Measurements from ENCODE around the gene PCBP3.
"Not testable (repeated sequence)": the region's sequence is repeated elsewhere in the genome, so short reads cannot be mapped to it uniquely, and the experiment has no call there.

Gene PCBP3

DNA sequence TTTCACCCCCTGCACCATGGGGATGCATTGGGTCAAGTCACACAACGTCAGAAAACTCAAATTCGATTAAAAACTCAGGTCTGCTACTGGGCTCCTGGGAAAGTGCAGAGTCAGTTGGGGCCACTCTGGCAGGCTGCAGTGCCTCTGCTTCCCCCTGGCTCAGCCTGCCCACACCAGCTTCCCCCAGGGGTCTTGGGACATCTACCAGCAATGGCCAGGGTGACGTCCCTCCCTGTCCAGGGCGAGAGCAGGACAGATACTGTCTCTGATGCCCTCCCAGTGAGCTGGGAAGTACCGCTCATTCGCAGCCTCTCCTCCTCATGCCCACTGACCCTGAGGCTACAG, 231.9 kb downstream of the PCBP3 start:
- no peak for DNase-seq (ENCODE audit: low spot score)

DNA sequence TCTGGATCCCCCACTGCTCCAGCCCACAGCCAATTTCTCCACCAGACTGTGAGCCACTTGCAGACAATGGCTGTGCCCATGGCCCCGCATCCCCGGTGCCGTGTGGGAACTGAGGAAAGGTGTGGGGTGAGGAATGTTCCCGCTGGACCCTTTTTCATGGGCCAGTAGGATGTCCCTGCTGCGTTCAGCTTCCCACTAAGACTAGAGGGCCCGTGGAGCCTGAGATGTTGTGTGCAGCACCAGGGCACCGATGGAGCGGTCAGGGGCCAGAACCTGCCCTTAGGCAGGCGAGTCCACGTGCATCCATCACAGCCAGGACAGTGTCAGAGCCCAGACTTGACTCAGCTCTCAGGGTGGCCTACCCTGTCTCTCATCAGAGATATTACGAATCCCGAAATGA, 232.4 kb downstream of the PCBP3 start:
- DNase-seq (ENCODE audit: low spot score) = no peak

DNA sequence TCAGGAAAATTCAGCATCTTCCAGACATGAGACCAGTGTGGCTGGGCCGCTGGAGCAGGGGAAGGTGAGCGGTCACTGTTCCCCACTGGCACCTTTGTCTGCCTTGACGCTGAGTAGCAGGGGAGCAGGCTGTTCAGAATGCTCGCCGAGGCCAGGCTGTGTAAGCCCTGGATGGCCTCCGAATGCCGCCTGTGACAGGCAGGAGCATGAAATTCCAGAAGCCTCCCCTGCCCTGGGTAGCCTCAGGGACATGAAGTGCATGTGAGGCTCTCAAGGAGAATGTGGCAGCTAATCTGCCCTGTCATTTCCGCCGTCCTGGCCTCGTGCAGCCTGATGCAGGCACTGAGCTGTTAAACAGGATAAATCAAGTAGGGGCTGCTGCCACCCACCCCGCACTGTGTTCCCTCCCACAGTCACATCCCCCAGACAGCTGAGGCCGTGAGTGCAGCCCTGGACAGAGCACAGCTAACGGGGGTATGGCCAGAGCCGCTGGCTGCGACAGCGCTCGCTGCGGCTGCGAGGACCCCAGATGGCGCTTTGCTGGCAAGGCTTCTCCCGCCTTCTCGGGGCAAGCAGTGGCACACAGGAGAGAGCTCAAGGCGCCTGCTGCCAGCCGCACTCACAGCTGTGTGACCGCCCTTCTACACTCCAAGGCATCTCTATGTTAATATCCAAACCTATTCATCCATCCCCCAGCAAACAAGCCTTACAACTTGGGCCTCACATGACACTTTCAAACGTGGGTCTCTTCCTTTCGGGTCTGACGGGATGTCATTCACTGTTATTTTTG, 233.1 kb downstream of the PCBP3 start:
- DNase-seq (ENCODE audit: low spot score) = no peak

DNA sequence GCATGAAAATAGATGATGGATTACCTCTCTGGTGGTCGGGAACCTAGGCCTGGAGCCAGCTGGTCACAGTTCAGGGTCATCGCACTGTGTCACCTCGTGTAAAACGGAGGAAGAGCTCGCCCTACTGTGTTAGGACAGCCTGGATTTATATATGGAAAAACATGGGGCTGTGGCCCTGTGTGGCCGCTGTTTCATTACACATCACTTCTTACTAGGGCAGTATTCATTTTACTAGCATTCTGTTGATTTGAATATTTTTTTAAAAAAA, 233.6 kb downstream of the PCBP3 start:
- no peak for DNase-seq (ENCODE audit: low spot score)

DNA sequence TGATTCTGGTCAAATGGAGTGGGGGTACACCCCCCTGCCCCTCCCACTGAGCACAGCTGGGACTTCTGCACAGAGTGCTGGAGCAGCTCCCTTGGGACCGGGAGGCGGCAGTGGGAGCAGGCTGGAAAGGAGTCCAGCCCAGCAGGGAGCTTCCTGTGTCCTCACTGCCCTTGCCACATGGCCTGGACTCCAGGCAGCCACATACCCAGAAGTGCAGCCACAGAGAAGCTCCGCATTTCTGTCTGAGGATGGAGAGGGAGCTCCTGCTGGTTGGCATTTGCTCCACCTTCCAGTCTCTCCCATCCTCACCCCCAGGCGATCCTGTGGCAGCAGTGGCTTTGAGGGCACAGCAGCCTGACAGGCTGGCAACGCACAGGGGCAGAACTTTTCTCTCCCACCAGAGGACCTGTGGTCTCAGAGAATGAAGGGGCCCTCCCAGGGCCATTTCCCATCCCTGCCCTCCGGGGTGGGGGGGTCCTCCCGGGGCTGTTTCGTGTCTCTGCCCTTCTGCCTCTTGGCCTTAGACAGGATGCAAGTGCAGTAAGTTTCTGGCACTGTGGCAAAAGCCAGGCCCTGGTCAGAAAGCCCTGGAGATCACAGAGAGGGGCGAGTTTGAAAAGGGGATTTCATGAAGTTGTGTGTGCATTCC, 234.4 kb downstream of the PCBP3 start:
- DNase-seq (ENCODE audit: low spot score) = no peak

DNA sequence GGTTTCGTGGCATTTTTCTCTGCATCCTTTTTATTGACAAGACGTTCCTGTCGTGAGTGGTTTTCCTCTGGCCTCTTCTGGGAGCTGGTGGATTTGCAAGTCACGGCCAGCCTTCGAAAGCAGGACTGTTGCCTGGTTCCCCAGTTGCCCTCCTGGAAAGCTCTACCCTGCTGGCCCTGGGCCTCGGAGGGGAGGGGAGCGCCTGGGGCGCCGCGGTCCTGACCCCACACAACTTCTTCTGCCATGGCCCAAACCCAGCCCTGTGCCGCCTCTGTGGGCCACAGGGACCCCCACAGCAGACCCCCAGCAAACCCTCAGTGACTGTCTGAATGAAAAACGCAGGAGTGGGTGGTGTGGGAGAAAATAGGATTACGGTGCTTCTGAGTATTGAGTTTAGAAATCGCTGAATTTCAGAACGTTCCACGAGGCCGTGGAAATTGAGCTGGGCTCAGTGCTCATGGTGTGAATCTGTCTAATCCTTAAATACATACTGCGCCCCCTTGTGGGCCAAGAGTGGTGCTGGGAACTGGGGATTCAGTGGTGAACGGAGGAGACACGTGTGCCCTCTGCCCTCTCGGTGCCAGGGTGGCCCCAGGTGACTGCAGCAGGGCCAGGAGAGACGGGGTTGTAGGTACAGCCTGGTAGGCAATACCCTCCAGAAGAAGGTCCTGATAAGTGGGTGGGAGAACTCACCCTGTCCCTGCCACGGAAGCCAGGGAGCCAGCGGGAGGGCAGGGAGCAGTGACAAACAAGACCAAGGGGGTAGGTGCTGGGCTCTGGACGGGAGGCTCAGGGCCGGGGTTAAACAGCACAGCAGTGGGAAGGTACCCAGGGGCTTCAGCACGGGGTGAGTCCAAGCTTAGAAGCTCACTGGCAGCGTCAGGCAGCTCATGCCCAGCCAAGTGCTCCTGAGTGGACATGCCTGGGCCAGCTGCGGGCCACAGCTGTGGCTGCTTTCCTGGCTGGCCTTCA, 236.9 kb downstream of the PCBP3 start:
- DNase-seq (ENCODE audit: low spot score) = peak; percentile 34

DNA sequence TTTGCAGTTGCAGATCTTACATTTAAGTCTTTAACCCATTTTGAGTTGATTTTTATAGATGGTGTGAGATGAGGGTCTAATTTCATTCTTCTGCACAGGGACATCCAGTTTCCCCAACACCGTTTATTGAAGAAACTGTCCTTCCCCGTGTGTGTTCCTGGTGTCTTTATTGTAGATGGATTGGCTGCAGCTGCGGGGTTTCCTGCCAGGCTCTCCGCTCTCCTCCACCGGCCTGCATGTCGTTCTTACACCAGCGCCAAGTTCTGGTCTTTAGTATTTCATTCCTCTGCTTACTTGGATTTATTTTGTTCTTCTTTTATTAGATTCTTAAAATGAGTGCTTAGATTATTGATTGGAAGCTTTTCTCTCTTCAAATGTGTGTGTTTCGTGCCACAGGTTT, 239.1 kb downstream of the PCBP3 start:
- no peak for DNase-seq (ENCODE audit: low spot score)

DNA sequence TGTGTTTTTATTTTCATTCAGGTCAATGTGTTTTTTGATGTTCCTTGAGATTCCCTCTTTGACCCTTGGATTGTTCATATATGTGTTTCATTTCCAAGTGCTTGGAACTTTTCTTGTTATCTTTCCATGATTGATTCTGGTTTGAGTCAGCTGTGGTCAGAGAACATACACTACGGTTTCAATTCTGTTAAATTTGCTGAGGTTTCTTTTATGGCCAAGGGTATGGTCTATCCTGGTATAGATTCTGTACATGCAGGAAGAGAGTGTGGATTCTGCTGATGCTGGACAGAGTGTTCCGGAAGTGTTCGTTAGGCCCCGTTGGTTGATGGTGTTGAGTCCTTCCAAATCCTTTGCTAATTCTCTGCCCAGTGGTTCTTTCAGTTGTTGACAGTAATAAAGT, 239.6 kb downstream of the PCBP3 start:
- DNase-seq (ENCODE audit: low spot score) = no peak

DNA sequence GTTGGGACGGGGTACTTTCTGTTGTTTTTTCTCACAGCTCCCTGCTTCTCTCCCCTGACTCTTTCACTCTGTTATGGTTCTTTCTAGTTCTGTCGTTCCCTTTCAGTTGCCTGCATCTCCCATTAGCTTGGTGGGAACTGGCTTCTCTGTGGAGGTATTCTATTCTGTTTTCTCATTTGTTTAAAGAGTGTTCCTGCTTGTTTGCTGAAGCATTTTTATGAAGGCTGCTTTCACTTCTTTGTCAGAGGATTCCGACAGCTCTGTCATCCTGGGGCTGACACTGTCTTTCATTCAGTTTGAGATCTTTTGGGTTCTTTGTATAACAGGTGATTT, 242.0 kb downstream of the PCBP3 start:
- DNase-seq (ENCODE audit: low spot score) = no peak

DNA sequence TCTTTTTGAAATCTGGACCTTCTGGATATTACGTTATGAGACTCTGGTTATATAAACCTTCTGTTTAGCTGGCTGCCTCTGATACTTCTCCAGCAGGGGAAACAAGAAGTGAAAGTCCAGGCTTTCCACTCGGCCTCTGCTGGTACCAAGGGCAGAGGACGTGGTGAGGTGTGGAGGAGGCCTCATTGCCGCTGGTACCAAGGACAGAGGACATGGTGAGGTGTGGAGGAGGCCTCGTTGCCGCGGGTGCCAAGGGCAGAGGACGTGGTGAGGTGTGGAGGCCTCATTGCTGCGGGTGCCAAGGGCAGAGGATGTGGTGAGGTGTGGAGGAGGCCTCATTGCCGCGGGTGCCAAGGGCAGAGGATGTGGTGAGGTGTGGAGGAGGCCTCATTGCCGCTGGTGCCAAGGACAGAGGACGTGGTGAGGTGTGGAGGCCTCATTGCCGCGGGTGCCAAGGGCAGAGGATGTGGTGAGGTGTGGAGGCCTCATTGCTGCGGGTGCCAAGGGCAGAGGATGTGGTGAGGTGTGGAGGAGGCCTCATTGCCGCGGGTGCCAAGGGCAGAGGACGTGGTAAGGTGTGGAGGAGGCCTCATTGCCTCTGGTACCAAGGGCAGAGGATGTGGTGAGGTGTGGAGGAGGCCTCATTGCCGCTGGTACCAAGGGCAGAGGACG, 242.5 kb downstream of the PCBP3 start:
- not testable (repeated sequence) for DNase-seq (ENCODE audit: low spot score)

DNA sequence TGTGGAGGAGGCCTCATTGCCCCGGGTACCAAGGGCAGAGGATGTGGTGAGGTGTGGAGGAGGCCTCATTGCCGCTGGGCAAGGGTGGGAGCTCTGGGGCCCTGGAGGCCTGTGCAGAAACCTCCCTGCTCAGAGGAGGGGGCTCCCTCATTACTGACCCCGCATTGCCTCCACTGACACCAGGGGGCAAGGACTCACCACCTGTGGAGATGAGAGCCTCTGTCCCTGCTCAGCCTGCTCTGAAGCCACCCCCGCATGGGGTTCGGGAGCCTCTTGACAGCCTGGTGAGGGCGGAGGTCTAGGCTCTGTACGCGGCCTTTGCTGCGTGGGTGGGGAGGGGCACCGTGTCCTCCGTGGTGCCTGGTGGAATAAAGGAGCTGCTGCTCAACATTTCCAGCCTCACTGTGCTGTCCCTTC, 243.1 kb downstream of the PCBP3 start:
- DNase-seq (ENCODE audit: low spot score) = no peak

DNA sequence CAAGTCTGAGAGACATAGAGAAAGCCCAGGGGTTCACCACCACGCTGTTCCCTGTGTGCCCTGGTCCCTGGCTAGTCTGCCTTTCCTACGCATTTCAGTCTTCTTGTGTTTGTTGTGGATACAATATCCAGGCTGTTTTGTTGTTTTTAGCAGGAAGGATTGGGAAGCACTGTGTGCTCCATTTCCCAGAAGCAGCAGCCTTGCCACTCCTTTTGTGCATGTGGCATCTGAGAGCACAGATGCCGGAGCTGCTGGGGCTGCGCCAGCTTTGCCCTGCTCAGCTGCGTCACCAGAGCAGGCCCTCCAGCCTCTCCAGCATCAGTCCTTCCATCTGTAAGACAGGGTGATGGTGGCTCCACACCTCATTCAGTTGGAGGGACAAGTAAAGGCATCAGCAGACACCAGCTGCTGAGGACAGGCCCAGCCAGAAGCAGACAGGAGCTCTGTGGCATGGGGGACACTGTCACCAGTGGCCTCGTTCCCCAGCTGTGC, 243.6 kb downstream of the PCBP3 start:
- no peak for DNase-seq (ENCODE audit: low spot score)

DNA sequence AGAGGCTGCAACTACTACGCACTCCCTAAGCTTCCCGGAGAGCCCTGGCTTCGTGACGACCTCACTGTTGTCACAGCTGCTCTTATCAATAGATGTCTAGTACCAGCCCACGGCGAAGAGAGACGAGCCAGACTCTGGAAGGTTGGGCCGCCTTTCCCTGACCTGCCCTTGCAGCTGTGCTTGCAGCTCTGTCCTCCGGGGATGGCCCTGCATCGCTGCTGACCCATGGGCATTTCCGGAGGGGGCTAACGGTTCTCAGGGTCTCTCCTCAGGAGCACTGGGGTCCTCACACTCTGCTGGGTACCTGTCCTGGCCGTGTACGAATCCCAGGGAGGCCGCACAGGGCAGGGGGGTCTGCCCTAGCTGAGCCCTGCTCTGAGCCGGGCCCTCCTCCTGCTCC, 244.3 kb downstream of the PCBP3 start:
- DNase-seq (ENCODE audit: low spot score) = no peak

DNA sequence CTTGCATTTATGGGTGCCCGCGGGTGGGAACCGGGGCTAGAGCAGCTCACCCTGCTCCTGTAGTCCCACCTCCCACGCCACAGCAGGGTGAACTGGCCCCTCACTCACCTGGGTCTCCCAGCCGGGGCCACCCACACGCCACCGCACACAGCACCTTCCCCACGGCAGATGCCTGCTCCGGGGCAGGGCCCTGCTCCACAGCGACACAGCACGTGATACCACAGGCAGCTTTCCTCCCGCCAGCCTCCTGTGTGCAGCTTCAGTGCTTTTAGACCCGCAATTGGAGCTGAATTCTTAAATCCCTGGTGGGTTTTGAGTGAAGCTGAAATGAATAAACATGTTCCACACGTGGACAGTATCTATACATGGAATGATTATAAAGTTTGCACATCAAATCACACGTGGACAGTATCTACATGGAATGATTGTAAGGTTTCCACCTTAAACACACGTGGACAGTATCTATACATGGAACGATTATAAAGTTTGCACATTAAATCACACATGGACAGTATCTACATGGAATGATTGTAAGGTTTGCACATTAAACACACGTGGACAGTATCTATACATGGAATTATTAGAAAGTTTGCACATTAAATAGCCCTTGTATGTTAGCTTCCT, 245.0 kb downstream of the PCBP3 start:
- no peak for DNase-seq (ENCODE audit: low spot score)

DNA sequence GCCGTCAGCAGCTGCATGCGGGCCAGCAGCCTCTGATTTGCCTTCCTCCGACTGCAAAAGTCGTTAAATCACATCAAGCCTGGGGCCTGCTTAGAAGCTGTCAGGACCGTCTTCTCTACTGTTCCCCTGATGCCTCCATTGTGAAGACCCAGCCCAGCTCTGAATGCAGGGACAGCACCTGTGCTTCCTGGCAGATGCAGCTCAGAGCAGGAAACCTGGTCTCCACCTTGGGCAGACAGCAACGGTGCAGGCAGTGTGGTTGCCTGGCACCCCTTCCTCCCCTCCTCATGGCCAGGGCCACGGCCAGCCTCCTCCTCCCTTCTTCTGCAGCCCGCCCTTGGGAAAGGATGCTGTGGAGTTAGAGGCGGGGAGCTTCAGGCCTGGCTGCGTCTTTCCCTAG, 245.7 kb downstream of the PCBP3 start:
- no peak for DNase-seq (ENCODE audit: low spot score)

DNA sequence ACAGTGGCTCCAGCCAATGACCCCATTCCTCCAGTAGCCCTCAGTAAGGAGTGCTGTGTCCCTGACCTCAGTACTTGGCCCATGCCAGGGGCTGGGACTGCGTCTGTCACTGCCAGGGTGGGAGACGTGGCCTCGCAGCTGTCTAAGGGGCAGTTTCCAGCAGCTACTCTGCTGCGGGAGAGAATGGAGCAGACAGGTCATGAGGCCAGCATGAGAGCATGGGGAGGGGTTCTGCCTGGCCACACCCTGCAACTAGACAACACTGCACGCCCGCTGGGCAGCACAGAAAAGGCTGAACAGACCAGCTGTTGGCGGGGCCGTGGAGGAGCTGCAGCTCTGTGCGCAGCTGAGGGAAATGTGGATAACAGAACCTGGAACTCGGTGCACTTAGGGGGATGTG, 246.4 kb downstream of the PCBP3 start:
- no peak for DNase-seq (ENCODE audit: low spot score)

DNA sequence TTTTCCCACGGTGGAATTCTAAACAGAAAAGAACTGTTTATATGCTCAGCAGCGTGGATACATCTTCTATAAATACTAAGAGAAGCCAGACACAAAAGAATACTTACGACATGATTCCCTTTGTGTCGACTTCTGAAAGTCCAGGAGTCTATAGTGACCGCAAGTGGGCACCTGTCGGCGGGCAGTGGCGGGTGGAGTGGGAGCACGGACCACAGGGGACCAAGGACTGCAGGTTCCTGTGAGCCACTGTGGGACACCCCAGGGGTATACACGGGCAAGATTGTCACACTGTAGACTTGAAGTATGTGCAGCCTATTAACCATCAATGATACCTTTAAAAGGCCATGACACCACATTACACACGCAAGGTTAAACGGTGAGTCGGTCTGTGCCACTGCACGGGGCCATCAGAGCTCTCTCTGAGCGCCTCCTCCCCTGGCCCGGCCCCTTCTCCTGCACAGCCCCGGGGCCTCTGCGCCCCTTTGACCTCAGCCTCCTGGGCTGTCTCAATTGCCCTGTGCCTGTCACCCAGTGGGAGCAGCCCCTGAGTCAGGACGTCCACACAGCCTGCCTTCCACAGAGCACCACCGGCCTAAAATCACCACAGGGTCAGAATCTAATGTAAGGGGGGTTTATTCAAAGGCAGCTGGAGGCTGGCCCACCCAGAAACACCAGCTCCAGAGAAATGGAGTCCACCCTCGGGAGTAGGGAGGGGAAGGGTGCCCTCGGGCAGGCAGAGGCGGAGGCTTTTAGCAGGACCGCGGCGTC, 248.0 kb downstream of the PCBP3 start:
- DNase-seq (ENCODE audit: low spot score) = no peak

DNA sequence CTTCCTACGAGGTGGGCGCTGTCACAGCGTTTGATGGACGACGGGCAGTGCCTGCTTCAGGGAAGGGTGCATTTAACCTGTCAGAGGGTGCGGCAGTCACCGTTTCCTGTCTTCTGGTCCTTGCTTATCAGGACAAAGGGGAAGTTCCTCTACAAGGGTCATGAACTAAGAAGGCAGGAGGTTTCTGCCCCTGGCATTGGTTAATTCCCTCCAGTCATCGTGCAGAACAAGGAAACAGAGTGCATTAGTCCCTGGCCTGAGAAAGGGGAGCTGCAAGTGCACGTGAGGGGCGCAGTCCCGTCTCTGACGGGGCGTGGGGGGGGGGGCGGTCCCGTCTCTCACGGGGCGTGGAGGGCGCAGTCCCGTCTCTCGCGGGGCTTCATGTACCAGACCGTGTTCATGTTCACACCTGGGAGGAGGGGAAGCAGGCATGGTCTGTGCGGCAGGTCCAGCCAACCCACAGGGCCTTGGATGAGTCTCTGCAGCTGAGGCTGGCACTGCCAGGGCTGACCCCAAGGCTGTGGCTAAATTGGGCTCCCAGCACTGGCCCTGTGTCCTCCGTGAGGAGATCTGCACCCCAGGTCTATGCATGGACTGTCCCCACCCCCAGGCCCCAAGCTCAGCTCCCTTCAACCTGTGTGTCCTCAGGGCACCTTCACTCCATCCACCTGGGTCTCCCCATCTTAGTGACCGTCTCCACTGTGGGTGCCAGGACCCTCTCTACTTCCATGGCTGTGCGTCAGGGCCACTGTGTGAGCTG, 248.8 kb downstream of the PCBP3 start:
- DNase-seq (ENCODE audit: low spot score) = no peak

DNA sequence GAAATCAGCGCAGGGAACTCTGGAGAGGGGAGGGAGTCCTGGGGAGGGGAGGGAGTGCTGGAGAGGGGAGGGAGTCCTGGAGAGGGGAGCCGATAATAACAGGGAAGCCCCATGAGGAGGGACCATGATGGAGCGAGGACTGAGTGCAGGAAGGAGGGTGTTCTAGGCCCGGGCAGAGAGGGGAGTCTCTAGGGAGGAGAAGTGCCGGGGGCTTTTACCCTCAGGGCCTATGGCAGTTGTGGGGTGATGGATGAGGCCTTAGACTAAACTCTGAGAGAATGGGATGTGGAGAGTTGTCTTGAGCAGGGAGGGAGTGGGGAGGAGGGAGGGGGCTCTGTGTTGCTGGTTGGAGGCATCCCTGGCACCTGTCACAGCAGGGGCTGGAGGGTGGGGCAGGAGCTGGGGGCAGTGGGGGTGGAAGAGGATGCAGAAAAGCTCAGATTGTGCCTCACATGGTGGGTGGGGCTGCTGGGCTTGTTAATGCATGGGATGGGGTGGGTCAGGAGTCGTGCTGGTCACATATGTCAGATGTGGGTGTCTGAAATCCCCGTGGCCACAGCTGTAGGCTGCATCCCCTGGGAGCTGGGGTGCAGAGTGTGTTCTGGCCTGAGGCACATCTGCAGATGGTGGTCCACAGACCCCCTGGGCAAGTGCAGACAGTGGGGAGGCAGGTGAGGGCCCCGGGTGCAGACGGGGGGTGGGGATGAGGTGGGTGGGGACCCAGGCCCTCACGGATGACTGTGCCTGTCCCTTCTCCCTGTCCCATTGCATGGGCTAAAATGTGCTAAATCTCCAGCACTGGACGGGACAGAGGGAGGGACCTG, 249.6 kb downstream of the PCBP3 start:
- DNase-seq (ENCODE audit: low spot score) = no peak
